Stimulated activated CD8-positive, alpha-beta memory T cell treated with anti-CD3 and anti-CD28 coated beads, Interleukin-12 subunit alpha, Interleukin-12 subunit beta, amount 100 ng/mL, for 4 hours (primary cell): ENCODE results near the gene PIAS4.
"Not testable (repeated sequence)": the region's sequence is repeated elsewhere in the genome, so short reads cannot be mapped to it uniquely, and the experiment has no call there.

Experiments used
- DNase-seq: peaks from one replicate; pipeline ENCODE4 v3.0.0-alpha.2; 2020; ENCODE audit warnings: low read depth

PIAS4 gene, protein sequence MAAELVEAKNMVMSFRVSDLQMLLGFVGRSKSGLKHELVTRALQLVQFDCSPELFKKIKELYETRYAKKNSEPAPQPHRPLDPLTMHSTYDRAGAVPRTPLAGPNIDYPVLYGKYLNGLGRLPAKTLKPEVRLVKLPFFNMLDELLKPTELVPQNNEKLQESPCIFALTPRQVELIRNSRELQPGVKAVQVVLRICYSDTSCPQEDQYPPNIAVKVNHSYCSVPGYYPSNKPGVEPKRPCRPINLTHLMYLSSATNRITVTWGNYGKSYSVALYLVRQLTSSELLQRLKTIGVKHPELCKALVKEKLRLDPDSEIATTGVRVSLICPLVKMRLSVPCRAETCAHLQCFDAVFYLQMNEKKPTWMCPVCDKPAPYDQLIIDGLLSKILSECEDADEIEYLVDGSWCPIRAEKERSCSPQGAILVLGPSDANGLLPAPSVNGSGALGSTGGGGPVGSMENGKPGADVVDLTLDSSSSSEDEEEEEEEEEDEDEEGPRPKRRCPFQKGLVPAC

DNA sequence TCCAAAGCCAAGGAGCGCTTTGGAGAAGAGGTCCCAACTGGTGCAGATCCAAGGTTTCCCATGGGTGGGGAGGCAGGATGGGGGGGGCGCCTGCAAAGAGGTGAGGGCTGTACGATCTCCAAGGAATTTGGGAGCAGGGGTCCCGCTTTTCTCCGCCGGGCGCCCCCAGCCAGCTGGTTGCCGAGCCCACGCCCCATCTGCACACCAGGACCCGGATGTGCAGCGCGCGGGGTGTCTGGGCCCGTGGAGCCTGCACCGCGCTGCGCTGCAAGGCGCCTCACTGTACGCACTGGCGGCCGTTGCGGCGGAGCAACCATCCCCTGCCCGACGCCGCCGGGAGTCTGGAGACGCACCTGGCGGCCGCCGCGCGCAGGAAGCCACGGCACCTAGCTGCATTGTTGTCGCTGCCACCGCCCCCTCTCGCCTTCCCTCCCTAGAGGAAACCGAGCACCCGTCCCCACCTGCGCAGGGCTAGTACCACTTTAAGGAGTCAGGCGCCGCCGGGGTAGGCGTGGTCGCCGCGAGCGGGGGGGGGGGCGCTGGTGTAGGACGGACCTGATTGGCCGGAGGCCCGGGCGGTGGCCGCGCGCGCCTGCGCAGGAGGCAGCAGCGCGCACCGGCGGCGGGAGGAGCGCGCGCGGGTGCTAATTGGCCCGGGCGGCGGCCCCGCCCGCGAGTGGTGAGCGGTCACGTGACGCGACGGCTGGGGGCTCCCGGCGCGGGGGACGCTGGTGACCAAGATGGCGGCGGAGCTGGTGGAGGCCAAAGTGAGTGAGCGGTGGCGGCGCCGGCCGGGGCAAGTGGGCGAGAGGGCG is at the start of gene PIAS4:
Gene PIAS4, plus strand, starts transcription at position 716 of the 815 bp plus-strand sequence. Its CDS starts 25 bp downstream, at position 741.
- DNase-seq = peak; percentile 98

- no peak for DNase-seq
Observed at GRCh38 chr19:3958836-3959765, 48.4 kb upstream of the PIAS4 start.

GRCh38 chr19:3959766-3960131 is 47.8 kb upstream of the PIAS4 start:
- no peak for DNase-seq

GRCh38 chr19:3961007-3961406 is 46.5 kb upstream of the PIAS4 start:
- no peak for DNase-seq

DNA sequence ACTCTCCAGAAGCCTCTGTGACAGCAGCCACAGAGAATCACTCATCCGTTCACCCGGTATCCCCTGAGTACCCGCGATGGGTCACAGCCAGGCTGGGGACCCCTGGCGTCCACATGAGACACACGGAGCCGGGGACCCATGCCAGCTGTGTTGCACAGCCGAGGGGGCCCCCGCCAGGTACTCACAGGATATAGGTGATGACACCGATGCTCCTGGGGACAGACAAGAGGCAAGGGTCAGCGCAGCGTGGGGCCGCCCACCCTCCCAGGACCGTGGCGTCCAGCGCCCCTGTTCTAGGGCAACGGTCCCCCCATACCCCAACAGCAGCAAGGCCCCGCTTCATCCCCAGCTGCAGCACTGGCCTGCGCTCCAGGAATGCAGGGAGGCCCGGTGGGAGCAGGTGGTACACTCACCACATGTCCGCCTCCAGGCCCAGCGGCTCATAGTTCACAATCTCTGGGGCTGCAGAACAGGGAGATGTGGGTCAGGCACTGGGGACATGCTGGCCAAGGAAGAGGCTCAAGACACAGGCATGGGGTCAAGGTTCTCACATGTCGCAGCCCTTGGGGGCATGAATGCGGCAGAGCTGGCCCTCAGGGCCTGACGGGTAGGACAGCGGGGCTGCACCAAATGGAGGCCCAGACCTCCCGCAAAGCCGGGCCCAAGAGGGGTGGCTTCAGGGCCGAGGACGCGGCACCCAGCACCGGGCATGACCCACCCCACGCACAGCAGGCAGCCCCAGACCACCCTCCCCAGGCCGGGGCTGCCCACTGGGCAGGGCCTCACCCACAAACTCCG is 43.9 kb upstream of the PIAS4 start:
- DNase-seq = no peak

DNA sequence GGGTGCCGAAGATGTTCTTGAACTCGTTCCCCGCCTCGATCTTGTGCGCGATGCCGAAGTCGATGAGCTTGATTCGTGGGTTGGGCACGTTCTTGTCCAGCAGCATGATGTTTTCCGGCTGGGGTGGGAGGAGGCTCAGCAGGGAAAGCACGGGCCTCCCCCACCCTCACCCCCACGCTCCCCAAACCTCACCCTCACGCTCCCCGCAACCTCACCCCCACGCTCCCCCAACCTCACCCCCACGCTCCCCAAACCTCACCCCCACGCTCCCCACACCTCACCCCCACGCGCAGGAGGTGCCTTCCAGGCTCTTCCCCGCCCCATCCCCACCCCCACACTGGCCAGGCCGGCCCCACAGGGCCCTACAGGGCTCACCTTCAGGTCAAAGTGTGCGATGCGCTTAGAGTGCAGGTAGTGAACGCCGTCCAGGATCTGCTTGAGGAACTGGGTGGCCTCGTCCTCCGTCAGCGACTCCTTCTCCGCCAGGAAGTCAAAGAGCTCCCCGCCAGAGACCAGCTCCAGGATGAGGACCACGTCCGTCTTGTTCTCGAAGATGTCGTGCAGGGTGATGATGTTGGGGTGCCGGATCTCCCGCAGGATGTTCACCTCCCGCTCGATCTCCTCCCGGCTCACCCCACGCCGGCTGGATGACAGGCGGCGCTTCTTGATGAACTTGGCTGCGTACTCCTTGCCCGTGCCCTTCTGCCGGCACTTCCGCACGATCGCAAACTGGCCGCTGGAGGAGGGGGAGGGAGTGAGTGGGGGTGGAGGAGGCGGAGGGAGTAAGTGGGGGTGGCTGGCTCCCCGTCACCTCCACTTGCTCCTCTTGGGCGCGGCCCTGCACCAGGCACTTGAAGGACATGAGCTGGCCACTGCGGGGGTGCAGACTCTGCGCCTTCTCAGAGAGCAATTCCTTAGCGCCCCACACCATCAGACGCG is 43.0 kb upstream of the PIAS4 start:
- no peak for DNase-seq

DNA sequence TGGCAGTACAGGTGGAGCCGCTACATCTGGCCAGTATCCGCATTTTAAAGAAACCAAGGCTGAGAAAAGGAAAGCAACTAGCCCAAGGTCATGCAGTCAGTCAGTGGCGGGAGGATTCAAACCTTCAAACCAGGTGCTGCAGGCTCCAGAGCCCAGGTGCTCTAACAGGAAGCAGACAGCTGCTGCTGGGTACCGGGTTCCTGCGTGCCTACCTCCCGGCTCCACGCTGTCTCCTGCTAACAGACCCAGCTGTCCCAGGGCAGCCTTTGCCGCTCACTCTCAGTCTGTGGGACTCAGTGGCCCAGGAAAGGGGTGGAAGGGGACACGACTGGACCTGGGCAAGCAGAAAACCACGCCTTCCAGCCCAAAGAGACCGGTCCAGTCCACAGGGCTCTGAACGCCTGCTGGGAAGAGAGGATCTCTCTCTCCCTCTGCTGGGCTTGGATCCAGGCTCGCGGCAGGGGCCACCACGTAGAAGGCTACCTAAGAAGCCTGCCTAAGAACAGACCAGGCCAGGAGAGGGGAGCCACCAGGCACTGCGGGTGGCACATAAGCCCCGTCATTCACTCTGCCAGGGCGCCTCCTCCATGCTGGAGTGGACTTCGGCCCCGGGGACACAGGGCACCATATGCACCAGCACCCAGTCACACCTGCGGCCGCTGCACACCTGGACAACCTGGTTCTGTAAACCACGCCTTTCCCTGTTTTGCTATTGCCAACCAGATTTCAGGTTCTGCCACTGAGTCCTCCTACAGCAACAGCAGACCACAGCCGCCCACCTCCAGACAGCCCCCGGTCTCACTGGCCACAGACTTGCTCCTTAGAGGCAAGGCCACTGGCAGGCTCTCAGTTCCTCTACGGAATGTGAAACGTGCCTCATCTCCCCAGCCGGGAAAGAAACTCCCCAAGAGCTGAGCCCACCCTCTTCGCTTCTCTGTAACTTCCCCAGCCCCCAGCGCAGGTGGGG is 41.2 kb upstream of the PIAS4 start:
- no peak for DNase-seq

DNA sequence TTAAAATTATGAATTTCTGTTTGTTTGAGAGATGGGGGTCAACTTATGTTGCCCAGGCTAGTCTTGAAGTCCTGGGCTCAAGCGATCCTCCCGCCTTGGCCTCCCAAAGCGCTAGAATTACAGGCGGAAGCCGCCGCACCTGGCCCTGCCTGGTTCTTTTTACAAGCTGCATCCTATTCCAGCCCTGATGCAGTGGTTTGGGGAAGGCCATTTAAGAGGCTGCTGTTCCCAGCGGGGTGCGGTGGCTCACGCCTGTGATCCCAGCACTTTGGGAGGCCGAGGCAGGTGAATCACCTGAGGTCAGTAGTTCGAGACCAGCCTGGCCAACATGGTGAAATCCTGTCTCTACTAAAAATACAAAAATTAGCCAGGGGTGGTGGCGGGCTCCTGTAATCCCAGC is 39.6 kb upstream of the PIAS4 start:
- DNase-seq = not testable (repeated sequence)

DNA sequence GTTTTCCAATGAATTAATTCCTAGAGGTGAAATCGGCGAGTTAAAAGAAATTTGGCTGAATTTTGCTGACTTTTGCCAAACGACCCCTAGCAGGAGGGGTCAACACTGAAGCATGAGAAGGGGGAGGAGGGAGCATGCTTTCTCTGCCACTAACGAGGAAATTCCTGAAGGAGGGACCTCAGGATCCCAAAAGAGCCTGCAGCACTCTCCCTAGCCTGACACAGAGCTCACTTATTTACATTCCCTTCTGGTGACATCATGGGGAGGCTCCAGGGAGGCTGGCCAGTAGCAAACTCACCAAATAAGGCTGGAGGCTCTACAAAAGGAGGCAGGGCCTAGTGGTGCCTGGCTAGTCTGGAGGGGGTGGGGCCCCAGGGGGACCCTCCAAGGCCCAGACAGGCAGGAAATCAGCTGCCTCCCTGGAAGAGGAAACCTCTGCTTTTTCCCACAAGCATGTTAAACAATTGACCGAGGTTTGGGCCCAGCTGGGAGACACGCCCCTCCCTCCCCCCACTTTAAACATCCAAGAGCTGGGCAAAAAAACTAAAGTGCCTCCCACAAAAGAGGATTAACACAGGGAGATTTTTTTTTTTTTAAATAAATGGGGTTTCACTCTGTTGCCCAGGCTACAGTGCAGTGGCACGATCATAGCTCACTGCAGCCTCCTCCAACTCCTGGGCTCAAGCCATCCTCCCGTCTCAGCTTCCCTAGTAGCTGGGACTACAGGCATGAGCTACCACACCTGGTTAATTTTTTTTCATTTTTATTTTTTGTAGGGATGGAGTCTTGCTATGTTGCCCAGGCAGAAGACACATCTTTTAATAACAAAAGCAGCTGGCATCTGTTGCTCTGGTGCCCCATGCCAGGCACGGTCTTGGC is 38.7 kb upstream of the PIAS4 start:
- no peak for DNase-seq

DNA sequence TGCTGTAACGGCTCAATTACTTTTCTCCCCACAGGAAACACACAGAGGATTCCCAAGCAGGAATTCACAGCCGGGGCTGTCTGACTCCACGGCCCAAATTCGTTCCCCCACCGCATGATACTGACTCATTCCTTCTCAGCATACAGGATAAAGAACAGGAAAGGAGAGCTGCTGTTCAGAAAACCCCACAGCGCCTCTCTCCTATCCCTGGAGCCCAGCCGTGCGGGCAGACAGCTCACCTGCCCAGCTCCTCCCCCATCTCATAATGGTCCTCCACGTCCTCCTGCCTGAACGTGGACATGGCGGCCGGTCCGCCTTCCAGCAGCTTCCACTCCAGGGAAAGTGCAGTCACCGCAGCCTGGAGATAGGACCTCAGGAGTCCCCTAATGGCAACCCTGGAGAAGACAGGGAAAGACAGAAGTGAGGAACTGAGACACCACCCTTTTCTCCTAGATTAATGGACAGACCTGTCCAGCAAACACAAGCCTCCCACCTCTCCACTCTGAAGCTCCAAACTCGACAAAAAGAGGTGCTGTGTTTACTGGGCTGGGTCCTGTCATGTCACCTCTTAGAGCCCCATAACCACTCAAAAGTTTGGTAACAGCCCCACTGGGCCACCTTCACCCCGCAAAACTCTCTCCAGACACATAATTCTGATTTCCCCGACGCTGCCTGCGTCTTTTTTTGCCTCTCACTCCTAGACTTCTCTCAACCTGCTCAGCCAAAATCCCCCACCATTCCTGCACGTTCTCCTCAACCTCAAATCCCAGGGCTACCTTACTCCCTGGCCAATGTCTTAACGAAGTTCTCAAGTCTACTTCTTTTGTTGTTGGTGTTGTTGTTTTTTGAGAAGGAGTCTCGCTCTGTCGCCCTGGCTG is 37.9 kb upstream of the PIAS4 start:
- DNase-seq = no peak

DNA sequence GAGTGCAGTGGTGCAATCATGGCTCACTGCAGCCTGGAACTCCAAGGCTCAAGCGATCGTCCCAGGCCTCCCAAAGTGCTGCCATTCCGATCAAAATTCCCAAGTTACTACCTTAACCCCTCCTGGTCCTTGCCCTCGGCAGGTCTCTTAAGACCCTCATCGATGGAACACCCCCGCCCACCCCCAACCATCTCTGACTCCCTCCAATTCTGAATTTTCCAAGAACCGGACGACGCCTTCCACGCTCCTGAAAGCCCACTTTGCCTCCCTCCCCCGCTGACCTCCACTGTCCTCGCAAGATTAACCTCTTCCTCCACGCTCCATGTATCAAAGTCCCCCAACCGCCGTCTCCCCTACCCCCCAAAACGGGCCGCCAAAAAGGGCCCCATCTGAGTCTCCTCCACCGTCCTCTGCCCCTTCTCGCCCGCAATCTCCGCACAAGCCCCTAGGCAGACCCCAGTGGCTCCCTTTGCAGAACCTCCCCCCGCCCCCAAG is 37.2 kb upstream of the PIAS4 start:
- DNase-seq = no peak

DNA sequence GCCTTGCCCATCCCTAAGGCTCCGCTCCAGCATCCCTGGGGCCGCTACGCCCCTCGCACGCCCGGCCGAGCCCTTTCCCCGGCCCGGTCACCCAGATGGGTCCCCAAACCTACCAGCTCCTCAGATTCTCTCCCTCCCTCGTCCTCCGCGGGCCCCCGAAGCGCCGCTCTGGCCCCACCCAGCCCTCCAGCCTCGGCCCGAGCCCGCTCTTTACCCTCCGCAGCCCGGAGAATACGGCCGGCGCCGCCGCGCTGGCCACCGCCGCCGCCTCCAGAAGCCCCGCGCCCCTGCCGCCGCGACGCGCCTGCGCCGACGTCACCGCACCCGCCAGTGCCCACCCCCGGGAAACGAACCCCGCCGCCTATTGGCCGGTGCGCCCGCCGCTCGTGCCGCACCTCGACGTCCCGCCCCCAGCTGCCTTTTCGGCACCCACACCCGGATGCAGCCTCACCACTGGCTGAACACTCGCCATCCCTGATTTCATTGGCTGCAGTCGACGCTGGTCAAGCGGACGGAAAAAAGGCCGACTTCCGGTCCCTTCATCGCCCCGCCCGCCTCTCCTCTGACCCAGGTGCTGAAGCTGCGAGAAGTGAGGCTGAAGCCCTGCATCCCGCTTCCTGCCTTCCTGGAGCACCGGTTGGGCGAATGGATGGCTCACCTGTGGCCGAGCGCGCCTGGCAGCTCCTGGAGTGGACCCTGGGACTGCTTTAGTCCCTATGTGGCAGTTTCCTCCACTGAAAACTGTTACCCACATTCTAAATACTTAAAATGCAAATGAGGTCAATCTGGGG is 36.5 kb upstream of the PIAS4 start, which contains the start of gene DAPK3:
Gene DAPK3, minus strand, starts transcription at position 292 of the 791 bp plus-strand sequence. CDS start 1,364 bp downstream, outside the sequence.
- DNase-seq = peak; percentile 88

DNA sequence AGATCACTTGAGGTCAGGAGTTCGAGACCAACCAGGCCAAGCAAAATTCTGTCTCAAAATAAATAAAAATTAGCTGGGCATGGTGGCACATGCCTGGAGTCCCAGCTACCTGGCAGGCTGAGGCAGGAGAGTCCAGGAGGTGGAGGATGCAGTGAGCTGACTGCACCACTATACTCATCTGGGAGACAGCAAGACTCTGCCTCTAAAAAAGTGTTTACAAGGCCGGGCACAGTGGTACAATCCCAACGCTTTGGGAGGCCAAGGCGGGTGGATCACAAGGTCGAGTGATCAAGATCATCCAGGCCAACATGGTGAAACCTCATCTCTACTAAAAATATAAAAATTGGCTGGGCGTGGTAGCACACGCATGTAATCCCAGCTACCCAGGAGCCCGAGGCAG is 32.4 kb upstream of the PIAS4 start:
- DNase-seq = no peak

DNA sequence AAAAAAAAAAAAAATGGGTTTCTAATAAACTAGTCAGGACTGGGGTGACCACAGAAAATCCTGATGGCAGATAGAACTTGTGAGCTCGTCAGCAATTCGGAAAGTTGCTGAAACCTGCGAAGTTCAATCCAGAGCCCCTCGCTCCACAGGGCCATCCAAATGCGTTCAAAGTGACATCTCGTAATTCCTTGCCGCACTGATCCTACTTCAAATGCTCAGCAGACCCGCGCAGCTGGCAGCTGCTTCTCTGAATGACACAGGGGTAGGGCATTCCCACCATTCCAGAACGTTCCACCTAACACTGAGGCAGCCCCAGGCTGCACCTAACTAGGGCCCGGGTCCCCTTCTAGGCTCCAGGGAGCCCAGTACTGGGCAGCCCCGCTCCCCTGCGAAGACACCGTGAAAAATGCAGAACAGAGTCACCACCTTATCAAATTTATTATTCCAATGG is 31.9 kb upstream of the PIAS4 start:
- no peak for DNase-seq

DNA sequence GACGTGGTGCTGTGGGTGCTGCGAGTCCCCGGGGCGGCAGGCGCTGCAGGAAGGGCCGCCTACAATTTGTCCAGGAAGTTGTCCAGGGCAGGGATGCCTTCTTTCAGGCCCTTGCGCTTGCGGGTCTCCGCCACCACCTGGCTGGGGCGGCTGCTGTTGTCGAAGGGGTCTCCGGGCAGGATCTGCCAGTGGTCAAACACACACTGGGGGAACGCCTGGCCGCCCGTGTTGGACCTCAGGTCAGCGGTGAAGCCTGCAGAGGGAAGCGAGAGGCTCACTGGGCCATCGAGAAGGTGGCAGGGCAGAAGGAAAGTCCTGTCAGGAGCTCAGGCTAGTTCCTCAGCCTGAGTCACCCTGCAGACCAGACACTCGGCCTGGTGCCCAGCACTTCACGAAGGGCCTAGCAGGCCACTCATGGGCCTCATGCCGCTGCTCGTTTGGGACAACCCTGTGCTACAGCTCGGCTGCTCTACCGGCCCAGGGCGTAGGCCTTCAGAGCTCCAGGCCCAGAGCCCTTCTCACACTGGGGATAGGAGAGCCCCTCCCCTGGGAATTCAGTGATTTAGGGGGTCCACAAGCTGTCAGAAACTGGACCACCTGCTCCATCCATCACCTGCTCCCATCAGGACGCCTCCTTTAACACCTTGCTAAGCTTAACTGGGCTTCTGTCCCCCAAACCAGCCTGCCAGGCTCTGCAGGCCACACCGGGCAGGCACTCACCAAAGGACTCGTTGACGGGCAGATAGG is 30.9 kb upstream of the PIAS4 start:
- DNase-seq = no peak
